Astrocyte (in vitro differentiated cells and primary cell): ENCODE measurements around the gene CTBP1. TPM values are rescaled to one million over a fixed set of nuclear protein-coding genes. Genes with fewer than 3 reads are reported as not detected.

ENCODE experiments used
- DNase-seq: peaks from one replicate; pipeline ENCODE4 v3.0.0-alpha.2; 2010; ENCODE audit warnings: low read depth
- FAIRE-seq: peaks from 2 replicates; lab custom pipeline; 2011; peaks lifted over from hg19 to GRCh38; lab: Jason Lieb, UNC
- H2AFZ ChIP-seq: 2 replicates; pipeline ENCODE4 v1.6.0; 2012; ENCODE audit warnings: low read depth, low read length, inconsistent platforms
- H3K27ac ChIP-seq: 2 replicates; pipeline ENCODE4 v1.5.1; 2011; ENCODE audit warnings: low read depth, low read length, inconsistent platforms
- H3K27me3 ChIP-seq: 2 replicates; pipeline ENCODE4 v1.6.0; 2011; ENCODE audit warnings: low read length, inconsistent platforms; ENCODE audit not compliant: insufficient read depth
- H3K36me3 ChIP-seq: 2 replicates; pipeline ENCODE4 v1.5.1; 2011; ENCODE audit warnings: low read length, inconsistent platforms; ENCODE audit not compliant: insufficient read depth
- H3K4me1 ChIP-seq: 2 replicates; pipeline ENCODE4 v1.5.1; 2011; ENCODE audit warnings: low read length, inconsistent platforms; ENCODE audit not compliant: insufficient read depth
- H3K4me2 ChIP-seq: 2 replicates; pipeline ENCODE4 v1.6.0; 2012; ENCODE audit warnings: low read length, inconsistent platforms
- H3K4me3 ChIP-seq: 2 replicates; pipeline ENCODE4 v1.5.1; 2011; ENCODE audit warnings: low read depth, mild to moderate bottlenecking, low read length, inconsistent platforms; ENCODE audit not compliant: insufficient read depth
- H3K79me2 ChIP-seq: 2 replicates; pipeline ENCODE4 v1.6.0; 2012; ENCODE audit warnings: mild to moderate bottlenecking, low read length, inconsistent platforms; ENCODE audit not compliant: insufficient read depth
- H3K9ac ChIP-seq: 2 replicates; pipeline ENCODE4 v1.6.0; 2012; ENCODE audit warnings: mild to moderate bottlenecking, low read length, inconsistent platforms
- H3K9me3 ChIP-seq: 2 replicates; pipeline ENCODE4 v1.5.1; 2012; ENCODE audit warnings: low read depth, mild to moderate bottlenecking, low read length, inconsistent platforms; ENCODE audit not compliant: insufficient read depth
- H4K20me1 ChIP-seq: 2 replicates; pipeline ENCODE4 v1.6.0; 2012; ENCODE audit warnings: low read length, inconsistent platforms; ENCODE audit not compliant: insufficient read depth
- H3K27ac Mint-ChIP-seq: one replicate; pipeline ENCODE4 v1.8.0; 2021; ENCODE audit warnings: mild to moderate bottlenecking, mixed read lengths; ENCODE audit not compliant: unreplicated experiment
- H3K27me3 Mint-ChIP-seq: one replicate; pipeline ENCODE4 v1.8.0; 2021; ENCODE audit warnings: low read depth, mixed read lengths; ENCODE audit not compliant: unreplicated experiment
- H3K36me3 Mint-ChIP-seq: one replicate; pipeline ENCODE4 v1.8.0; 2021; ENCODE audit warnings: low read depth, mixed read lengths; ENCODE audit not compliant: unreplicated experiment
- H3K4me1 Mint-ChIP-seq: one replicate; pipeline ENCODE4 v1.8.0; 2021; ENCODE audit warnings: low read depth, mixed read lengths; ENCODE audit not compliant: unreplicated experiment
- H3K4me3 Mint-ChIP-seq: one replicate; pipeline ENCODE4 v1.8.0; 2021; ENCODE audit warnings: mild to moderate bottlenecking, moderate library complexity, mixed read lengths; ENCODE audit not compliant: unreplicated experiment
- H3K9me3 Mint-ChIP-seq: one replicate; pipeline ENCODE4 v1.8.0; 2021; ENCODE audit warnings: mild to moderate bottlenecking, mixed read lengths; ENCODE audit not compliant: unreplicated experiment
- EZH2 ChIP-seq: IDR thresholded peaks from 2 replicates; pipeline ENCODE4 v1.6.1; 2012; ENCODE audit warnings: mild to moderate bottlenecking, low read length, inconsistent platforms; ENCODE audit not compliant: insufficient read depth
- total RNA-seq: library from RNA; stranded (reverse); gene quantifications from 2 replicates; pipeline ENCODE4 v1.2.1, GENCODE V29; 2021
- TF ChIP-seq, protein P1 (sequence below): IDR thresholded peaks from 2 replicates; pipeline ENCODE4 v1.5.1; 2011; ENCODE audit warnings: low read depth, mild to moderate bottlenecking, inconsistent platforms, low read length, moderate library complexity; ENCODE audit not compliant: insufficient read depth

The CTBP1 gene
- total RNA-seq, 1 donor from 2014 or later, result 136 TPM

DNA sequence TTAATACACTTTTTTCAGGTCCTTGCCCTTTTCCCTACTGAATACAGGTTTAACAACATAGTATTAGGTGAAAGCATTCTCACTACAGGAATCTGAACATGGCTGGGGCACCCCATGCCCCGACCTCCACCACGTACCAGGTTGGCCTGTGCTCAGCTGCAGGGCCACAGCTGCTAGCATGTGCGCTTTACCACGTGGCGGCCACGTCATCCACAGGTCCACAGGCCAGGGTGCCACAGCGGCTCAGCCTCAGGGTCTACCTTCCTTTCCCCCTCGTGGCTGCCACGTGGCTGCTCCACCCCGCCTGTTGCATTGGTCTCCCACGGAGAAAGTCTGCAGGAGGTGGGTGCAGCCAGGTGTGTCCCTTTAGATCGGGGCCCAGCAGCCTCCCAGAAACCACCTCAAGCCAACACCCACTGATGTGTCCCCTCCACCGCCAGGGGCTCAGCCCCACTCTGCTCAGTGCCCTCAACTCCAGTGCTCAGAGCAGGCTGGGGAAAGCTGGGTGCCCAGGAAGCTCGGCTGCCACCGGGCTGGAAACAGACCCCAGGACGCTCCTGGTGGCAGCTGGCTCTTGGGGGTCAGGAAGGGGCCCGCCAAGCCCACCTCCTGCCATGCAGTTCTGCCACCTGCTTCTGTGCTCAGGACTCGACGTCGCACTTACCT is 17.8 kb downstream of the CTBP1 start:
- peaks cover 84% of the 10 kb centered on the region for H4K20me1 ChIP-seq
- H3K4me3 ChIP-seq, result no peak overlapping the region
- H3K27ac ChIP-seq, result no peak overlapping the region
- peaks cover 12% of the 10 kb centered on the region for H3K36me3 Mint-ChIP-seq
- H3K36me3 ChIP-seq, result peaks cover 24% of the 10 kb centered on the region
- H3K27ac Mint-ChIP-seq, result no peak overlapping the region
- no peaks in the 10 kb centered on the region for H3K27me3 Mint-ChIP-seq
- H3K9ac ChIP-seq, result no peak overlapping the region
- no peak for FAIRE-seq
- H3K4me2 ChIP-seq, result no peak overlapping the region
- no peaks in the 10 kb centered on the region for H3K9me3 ChIP-seq
- no peak for TF ChIP-seq EZH2
- TF ChIP-seq, protein P1, sequence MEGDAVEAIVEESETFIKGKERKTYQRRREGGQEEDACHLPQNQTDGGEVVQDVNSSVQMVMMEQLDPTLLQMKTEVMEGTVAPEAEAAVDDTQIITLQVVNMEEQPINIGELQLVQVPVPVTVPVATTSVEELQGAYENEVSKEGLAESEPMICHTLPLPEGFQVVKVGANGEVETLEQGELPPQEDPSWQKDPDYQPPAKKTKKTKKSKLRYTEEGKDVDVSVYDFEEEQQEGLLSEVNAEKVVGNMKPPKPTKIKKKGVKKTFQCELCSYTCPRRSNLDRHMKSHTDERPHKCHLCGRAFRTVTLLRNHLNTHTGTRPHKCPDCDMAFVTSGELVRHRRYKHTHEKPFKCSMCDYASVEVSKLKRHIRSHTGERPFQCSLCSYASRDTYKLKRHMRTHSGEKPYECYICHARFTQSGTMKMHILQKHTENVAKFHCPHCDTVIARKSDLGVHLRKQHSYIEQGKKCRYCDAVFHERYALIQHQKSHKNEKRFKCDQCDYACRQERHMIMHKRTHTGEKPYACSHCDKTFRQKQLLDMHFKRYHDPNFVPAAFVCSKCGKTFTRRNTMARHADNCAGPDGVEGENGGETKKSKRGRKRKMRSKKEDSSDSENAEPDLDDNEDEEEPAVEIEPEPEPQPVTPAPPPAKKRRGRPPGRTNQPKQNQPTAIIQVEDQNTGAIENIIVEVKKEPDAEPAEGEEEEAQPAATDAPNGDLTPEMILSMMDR, result no peak
- H3K79me2 ChIP-seq, result peaks cover 61% of the 10 kb centered on the region
- H3K4me1 Mint-ChIP-seq, result no peaks in the 10 kb centered on the region
- no peaks in the 10 kb centered on the region for H3K27me3 ChIP-seq
- no peak for DNase-seq
- no peaks in the 10 kb centered on the region for H3K9me3 Mint-ChIP-seq
- no peak overlapping the region for H2AFZ ChIP-seq
- no peak overlapping the region for H3K4me3 Mint-ChIP-seq
- H3K4me1 ChIP-seq, result peaks cover 12% of the 10 kb centered on the region

GRCh38 chr4:1230316-1230715 is 18.6 kb downstream of the CTBP1 start:
- Mint-ChIP-seq H3K4me3 (no peak overlapping the region), H3K36me3 (peaks cover 10% of the 10 kb centered on the region), H3K27me3 (no peaks in the 10 kb centered on the region), H3K4me1 (no peaks in the 10 kb centered on the region), H3K9me3 (no peaks in the 10 kb centered on the region), H3K27ac (no peak overlapping the region)
- Histone ChIP-seq H3K9ac (no peak overlapping the region), H3K36me3 (peaks cover 22% of the 10 kb centered on the region), H3K4me1 (peaks cover 12% of the 10 kb centered on the region), H3K4me3 (no peak overlapping the region), H3K79me2 (peaks cover 54% of the 10 kb centered on the region), H2AFZ (no peak overlapping the region), H3K4me2 (no peak overlapping the region), H3K27me3 (no peaks in the 10 kb centered on the region), H4K20me1 (peaks cover 76% of the 10 kb centered on the region), H3K27ac (no peak overlapping the region), H3K9me3 (no peaks in the 10 kb centered on the region)
- DNase-seq (no peak), FAIRE-seq (no peak)
- TF ChIP-seq, protein P1, result no peak
- TF ChIP-seq EZH2, result no peak

DNA sequence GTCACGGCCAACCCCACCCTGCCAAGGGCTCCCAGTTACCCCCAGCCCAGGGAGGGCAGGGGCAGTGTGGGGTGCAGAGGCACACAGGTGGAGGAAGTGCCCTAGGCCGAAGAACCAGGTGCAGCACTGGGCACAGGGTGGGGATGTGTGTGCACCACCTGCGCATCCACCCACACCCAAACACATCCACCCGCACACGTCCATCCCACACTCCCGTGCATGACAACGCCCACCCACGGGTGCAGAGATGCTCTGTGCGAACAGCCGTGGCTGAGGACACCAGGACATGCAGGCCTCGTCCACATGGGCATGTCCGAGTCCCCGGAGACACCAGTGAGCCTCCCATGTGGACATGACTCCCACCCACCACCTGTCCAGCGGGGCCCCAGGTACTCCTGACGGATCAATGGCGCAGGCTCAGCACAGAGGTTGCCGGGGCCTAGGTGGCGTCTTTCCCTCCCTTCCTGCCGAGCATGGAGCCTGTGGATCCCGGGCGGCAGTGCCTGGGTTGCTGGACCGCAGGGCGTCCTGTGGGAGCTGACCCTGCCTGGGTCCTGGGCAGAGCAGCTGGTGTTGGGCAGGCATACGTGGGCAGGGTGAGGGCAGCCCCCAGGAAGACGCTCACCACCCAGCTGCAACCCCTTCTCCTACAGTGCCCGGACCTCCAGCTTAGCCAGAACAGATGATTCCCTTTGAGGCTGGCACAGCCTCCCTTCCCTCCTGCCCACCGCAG is 19.6 kb downstream of the CTBP1 start:
- DNase-seq (no peak), FAIRE-seq (no peak)
- H3K4me2 ChIP-seq, result no peak overlapping the region
- TF ChIP-seq EZH2, result no peak
- TF ChIP-seq, protein P1, result no peak
- no peaks in the 10 kb centered on the region for H3K4me1 Mint-ChIP-seq
- no peak overlapping the region for H3K9ac ChIP-seq
- no peaks in the 10 kb centered on the region for H3K9me3 Mint-ChIP-seq
- peaks cover 12% of the 10 kb centered on the region for H3K4me1 ChIP-seq
- H2AFZ ChIP-seq, result no peak overlapping the region
- no peaks in the 10 kb centered on the region for H3K27me3 ChIP-seq
- H3K4me3 ChIP-seq, result no peak overlapping the region
- no peaks in the 10 kb centered on the region for H3K27me3 Mint-ChIP-seq
- no peak overlapping the region for H3K4me3 Mint-ChIP-seq
- no peaks in the 10 kb centered on the region for H3K9me3 ChIP-seq
- H3K79me2 ChIP-seq, result peaks cover 48% of the 10 kb centered on the region
- no peak overlapping the region for H3K27ac Mint-ChIP-seq
- peaks cover 12% of the 10 kb centered on the region for H3K36me3 Mint-ChIP-seq
- H4K20me1 ChIP-seq, result peaks cover 72% of the 10 kb centered on the region
- no peak overlapping the region for H3K27ac ChIP-seq
- peaks cover 23% of the 10 kb centered on the region for H3K36me3 ChIP-seq
